GM19351 (cell line): ENCODE measurements around the gene TTLL8.

Source experiments
- ATAC-seq: cut with Tn5 transposase; IDR thresholded peaks from one replicate; pipeline ENCODE4 v1.9.1; 2021; ENCODE audit warnings: mild to moderate bottlenecking, moderate library complexity; ENCODE audit not compliant: unreplicated experiment

Gene TTLL8

DNA sequence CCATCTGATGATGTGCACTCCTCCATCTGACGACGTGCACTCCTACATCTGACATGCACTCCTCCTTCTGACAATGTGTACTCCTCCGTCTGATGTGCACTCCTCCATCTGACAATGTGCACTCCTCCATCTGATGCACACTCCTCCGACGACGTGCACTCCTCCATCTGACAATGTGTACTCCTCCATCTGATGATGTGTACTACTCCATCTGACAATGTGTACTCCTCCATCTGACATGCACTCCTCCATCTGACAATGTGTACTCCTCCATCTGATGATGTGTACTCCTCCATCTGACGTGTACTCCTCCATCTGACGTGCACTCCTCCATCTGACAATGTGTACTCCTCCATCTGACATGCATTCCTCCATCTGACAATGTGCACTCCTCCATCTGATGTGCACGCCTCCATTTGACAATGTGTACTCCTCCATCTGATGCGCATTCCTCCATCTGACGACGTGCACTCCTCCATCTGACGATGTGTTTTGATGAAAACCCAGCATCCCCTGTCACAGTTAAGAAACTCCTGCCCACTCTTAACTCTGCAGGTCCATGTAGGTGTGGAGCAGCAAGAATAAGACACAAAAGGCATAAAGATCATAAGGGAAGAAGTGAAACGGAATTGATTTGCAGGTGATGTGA, 35.8 kb downstream of the TTLL8 start:
- ATAC-seq: no peak

DNA sequence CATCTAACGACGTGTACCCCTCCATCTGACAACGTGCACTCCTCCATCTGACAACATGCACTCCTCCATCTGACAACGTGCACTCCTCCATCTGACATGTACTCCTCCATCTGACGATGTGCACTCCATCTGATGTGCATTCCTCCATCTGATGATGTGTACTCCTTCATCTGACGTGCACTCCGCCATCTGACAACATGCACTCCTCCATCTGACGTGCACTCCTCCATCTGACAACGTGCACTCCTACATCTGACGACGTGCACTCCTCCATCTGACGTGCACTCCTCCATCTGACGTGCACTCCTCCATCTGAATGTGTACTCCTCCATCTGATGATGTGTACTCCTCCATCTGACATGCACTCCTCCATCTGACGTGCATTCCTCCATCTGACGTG, 37.5 kb downstream of the TTLL8 start:
- ATAC-seq: no peak

DNA sequence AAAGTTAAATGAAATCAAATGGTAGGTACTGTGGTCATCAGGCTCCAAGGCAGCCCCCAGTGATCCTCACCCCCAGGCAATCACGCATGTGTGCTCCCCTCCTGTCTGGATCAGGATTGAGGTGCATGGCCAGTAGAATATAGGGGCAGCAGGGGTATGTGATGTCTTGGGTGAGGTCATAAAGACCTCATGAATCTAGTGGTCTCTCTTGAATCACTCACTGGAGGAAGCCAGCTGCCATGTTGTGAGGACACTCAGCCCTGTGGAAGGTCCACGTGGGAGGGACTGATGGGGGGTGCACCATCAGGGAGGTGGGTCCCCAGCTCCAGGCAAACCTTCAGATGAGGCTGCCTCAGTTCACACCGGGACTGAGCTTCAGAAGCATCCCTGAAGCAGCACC, 38.8 kb downstream of the TTLL8 start:
- ATAC-seq: no peak

DNA sequence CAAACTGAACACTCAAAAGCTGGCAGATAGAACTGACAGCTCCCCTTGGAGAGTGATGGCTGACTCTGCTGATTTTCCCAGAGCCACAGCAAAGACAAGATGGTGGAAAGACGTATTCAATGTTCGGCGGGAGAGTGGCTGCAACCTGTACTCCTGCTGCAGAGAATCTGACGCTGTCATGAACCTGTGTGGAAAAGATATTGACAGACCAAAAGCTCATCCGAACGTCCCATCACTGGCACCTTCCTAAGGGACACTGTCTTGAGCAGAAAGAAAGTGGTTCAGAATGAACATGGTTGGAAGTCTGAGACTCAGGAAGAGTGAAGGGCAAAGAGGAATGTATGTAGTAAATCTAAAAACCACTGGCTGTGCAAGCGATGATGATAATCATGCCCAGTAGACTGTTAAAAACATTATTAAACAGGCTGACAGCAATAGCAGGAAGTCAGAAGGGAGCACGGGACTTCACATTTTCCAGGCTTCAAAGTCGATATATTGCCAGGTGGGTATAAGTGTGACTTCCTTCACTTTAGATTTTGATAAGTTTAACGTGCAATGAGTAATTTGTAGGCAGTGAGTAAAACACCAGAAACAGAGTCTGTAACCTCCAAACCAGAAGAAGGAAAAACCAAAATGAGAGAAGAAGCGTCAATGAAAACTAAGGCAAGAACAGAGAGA, 39.4 kb downstream of the TTLL8 start:
- no peak for ATAC-seq

DNA sequence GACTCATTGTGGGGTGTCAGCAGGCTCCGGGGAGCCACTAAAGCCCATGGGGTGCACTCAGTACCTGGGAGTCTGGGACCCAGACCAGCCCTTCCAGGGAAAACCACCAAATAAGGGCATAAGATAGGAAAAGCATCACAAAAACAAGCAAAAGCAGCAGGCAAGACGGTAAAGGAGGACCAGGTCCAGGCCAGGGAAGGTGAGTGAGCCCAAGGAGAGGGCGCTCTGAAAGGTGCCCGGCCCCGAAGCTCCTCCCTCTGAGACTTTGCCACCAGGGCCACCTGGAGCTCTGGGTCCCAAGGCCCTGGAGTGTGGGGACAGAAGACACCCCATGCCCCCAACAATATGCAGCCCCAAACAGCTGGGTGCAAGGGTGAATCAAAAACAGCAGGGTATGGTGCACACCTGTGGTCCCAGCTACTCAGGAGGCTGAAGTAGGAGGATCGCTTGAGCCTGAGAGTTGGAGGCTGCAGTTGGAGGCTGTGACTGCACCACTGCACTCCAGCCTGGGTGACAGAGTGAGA, 40.3 kb downstream of the TTLL8 start:
- no peak for ATAC-seq

DNA sequence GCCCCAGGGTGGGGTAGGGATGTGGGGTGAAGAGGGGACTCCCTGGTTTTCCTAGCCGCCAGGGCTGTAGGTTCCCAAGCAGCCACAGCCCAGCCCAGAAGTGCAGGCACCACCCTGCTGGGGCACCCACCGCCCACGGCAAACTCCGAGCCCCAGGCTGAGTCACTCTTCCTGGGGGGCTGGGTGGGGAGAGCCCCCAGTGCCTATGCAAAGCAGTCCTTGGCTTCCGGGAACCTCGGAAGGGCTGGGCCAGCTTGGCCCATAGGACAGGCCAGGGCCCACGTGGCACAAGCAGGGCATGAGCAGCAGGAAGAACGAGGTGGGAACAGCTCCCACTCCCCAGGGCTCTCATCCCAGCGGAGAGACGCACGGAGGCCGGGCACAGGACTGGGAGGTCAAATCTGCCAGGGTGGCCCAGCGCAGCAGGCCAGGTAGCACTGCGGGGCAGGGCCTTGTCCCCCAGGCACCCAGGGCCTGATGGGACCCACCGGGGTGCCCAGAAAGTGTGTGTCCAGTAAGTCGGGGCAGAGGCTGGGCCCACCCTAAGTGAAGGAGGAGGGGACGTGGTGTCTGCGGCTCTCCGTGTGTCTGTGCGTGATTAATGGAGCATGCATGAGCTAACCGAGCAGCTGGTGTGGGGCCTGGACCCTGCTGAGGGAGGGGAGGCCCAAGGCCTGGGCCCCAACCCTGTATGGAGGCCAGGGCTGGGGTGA, 41.0 kb downstream of the TTLL8 start:
- no peak for ATAC-seq

DNA sequence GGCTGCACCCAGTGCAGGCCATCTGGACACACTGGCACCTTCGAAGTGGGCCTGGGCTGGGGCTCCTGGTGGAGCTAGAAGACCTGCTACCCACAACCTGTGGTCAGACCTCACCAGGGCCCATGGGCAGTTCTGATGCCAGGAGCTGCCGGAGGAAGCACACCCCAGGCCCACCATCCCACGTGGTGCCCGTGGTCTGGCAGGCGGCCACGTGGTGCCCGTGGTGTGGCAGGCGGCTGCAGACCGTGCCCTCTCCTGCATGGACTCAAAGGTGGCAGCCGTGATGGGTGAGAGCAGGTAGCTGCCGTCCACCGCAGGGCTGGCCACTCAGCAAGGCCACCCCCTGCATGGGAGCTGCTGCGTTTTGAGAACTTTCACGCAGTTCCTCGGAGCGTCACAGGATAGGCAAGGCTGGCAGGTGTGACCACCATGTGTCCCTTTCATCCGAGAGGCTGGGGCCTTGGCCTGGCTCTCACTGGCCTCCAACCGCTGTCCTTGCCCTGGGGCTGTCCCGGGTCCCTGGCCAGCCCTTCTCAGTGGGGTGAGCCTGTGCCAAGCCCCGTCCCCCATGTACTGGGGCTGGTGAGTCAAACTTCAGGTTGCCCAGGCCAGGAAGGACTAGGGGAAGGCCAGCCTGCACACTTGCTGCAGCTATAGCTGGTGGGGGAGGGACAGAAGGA, 41.6 kb downstream of the TTLL8 start:
- ATAC-seq: no peak

DNA sequence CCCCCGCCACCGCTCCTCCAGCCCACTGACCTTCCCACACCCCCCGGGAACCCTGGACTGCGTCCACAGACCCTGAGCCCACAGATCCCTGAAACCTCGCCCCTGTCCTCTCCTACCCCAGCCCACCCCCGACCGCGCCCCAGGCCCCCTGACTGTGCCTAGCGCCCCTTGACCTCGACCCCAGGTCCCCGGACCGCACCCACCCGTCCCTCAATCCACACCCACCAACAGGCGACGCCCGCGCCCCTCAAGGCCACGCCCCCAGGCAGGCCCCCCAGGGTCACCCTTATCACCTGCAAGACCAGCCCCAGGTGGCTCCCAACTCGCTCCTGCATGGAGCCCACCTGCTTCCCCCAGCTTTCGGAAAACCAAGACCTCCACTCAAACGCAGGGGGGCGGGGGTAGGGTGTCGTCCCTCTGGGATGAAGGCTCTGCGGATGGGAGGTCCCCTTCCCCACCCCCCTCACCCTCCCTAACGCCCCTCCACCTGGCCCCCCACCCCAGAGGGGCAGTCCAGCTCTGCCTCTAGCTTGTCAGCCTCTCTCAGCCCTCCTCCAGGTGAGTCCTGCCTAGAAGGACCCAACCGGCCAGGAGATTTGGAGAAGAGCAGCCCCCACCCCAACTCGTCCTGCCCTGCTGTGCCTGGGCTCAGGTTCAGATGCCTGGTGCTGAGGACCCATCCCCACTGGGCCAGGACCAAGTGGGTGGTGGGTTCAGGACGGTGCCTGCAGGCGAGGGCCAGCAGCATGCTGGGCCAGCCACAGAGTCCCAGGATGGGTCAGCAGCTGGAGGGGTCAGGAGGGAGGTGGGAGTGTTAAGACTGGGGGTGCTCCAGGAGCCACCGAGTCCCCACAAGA, 42.4 kb downstream of the TTLL8 start:
- no peak for ATAC-seq

DNA sequence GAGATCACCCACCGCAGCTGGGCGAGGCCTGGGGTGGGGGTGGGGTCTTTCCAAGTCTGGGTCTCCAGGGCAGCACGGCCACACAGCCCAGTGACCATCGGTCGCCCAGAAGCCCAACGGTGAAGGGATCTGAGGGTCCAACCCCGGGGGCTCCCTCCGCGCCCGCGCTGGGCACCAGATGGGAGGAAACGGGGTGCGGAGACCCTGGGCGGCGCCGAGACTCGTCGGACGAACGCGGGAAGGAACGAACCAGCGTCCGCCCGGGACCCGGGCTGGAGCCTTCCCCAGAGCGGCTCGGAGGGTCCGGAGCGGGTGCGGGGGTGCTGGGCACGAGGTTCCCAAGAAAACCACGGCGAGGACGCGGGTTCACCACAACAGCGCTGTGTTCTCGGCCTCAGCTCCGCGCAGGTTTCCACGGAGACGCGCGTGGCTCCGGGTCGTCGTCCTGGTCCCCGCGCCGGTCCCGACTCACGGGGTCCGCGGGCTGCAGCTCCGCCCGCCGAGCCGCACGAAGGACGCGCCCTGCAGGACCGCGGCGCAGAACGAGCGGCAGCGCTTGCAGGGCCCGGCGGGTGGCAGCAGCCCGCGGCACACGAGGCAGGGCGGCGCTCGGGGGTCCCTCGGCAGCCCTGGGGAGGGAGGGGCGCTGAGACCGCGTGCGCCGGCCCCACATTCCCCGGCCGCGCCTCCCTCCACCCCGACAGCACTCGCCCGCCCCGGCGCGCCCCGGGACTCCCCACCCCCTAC, 43.3 kb downstream of the TTLL8 start:
- no peak for ATAC-seq

DNA sequence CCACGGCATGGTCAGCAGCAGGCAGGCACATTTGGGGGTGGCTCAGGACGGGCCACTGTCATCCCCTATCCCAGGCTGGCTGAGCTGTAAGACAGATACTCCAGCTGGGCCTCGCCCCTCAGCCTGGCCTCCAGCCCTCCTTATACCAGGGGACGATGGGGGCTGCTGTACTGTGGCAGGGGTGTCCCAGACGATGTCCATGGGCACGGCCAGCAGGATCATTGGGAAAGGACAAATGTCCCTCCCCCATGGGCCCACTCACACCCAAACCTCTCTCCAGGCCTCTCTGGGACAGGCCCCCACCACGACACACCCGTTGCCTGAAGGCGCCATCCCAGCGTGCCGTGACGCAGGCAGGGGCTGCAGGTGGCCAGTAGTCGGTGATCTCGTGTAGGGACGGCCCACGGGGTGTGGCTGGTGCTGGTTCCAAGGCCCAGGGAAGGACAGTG, 44.0 kb downstream of the TTLL8 start:
- no peak for ATAC-seq

DNA sequence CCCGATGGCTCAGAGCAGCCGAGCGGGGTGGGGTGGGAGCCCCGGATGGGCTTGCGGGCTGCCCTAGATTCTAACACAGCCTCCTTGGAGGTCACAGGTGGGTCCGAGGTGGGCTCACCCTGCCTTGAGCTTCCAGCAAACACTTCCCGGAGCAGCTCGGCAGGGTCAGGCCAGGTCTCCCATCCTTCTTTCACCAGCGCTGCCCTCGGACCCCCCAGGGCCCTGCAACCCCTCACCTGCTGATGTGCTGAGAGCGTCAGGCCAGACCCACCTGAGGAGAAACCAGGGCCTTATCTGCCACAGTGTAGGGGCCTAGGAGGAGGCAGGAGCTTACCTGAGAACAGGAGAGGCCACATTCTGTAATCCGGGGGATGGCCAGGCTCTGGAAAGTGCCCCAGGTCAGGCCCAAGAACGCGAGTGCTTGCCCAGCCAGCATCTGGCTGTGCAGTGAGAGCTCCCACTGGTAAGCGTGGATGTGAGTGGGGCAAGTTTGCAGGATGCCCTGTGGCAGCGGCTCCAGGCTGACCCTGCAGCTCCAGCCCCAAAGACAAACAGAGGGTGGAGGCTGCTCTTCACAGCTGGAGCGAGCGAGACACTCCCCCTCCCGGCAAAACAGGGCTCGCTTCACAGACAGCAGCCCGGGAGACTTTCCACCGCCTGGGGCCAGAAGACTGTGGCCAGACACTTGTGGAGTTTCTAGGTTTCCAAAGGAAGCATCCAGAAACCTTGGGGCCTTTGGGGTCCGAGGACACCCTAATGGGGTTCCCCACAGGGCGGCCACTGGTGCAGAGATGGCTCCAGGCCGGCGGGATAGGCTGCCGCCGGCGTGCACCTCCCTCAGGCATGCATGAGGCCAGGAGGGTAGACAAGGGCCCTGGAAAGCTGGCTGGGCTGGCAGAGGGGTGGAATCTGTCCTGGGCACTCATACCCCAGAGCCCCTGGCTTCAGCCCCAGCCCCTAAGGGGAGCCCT, 45.6 kb downstream of the TTLL8 start, which contains the start of gene IL17REL:
IL17REL (minus strand) TSS at position 555 of the 971 bp plus-strand sequence; CDS start at position 436, 119 bp downstream.
- ATAC-seq: no peak

DNA sequence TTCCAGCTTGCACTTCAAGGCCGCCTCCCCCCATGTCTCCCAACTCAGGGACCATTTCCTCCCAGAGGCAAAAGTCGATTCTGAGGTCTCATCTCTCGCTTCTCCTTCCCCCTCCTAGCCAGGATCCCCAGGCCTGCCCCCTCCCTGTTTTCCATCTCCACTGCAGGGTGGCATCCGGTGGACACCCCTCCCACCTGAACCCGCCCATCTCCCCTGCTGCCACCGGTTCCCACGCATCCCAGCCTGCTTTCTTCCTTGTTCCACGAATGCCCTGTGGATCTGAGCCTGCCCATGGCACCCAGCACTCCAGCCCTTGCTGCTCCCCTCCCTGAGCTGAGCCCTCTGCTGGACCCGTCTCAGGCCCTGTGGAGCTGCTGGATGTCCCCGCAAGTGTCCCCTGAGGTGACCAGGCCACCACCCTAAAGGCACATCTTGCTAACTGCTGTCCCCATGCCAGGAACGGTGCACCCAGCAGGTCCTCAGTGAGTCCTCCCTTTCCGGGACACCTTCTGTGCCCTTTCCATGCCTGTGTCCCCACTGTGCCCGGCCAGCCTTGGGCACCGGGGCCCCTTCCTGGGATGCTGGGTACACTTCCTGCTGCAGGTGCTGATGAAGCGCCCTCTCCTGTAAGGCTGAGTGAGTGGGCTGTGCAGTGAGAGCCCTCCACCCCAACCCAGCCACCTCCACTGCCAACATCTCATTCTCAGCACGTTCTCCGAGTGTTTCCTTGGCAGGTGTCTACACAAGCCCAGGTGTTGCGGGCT, 46.5 kb downstream of the TTLL8 start:
- no peak for ATAC-seq

DNA sequence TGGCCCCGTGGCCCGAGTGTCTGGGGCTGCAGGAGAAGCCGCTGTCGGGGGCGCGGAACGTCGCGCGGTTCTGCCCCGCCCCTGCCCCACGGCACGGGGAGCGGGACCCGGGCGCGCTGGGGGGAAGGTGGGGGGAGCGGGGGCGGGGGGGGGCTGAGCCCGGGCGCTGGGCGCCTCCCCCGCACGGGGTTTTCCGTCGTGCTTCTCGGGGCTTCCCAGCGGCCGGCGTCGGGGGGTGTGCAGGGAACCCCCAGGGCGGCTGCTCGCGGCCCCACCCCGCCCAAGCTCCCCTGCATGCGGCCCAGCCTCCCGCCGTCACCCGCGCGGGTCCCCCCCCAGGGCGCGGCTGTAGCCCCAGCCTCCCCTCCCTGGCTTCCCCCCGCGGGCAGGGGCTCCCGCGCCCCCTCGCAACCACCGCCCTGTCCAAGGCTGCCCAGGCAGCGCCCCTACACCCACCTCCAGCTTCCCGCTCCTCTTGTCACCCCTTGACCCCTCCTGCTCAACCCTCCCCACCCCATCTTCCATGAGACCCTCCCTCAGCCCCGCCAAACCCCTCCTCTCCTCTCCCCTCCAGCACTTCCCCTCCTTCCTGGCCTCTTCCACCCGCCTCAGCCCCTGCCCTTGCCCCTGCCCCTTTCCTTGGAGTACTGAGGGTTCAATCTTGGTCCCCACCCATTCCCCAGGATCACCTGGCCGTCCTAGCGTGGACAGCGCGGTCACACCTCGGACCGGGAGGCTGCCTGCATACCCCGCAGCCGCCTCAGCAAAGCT, 47.2 kb downstream of the TTLL8 start:
- no peak for ATAC-seq

DNA sequence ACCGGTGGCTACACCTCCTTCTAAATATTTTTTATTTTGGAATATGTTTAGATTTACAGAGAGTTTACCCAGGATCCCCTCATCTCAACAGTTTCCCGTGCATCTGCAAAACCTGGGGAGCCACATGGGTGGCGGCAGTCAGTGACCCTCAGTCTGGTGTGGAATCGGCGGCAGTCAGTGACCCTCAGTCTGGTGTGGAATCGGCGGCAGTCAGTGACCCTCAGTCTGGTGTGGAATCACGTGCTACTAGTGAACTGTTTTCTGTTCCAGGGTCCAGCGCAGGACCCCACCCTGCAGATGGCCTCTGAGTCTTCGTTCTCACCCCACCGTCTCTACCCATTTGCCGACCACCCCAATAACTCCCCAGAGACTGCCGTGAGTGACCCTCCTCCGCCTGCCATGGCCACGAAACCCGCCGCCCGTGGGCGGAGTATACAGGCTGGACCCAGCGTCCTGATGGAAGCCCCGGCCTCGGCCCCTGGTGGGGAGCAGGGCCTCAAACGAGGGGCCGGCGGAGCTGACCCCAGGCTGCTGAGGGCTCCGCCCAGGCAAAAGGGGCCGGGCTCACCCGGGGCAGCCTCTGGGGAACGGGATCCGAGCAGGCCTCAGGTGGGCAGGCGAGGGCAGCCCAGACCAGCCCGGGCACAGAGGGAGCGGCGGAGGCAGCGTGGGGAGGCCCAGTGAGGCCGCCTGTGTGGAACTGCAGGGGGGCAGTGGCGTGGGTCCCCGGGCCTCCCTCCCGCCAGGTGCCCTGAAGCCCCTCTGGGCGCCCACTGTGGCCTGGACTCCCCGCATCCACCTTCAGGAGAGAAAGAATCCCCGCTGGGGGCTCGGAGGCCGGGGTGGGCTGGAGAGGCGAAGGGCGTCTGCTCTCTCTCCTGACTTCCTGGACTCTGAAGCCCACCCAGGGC, 48.1 kb downstream of the TTLL8 start:
- no peak for ATAC-seq

DNA sequence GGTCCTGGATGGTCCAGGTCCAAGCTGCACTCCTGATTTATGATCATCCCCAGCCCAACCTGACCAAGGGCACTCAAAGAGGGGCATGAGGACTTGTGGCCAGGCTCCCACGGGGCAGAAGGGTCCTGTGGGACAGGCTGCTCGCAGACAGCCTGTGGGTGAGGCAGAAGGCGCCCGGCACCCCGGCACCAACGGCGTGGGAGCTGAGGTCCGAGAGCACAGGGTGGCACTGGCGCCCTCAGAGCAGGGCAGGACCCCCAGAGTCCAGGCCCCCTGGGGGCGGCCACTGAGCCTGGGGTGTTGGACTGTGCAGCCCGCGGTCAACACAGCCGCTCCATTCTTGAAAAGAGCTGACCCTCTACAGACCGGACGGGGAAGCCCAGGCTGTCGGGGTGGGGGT, 48.8 kb downstream of the TTLL8 start:
- no peak for ATAC-seq
